Thoracic aorta (tissue), 2 donors: Measurements from ENCODE around the gene TAS1R1. TPM values are rescaled to one million over a fixed set of nuclear protein-coding genes. Genes with fewer than 3 reads are reported as not detected.
A peak's percentile ranks its signal among the peaks of the same experiment; 100 is the strongest.

Experiments used
- ATAC-seq: fragments of 150-250 bp; one replicate; pipeline ENCODE4 v1.8.0; 2017; ENCODE audit warnings: low read depth; ENCODE audit not compliant: insufficient number of reproducible peaks, low FRiP score
- DNase-seq: peaks from one replicate; pipeline ENCODE4 v3.0.0-alpha.2; 2020; ENCODE audit warnings: low spot score
- H3K27ac ChIP-seq, 2 donors: fragments of 200-600 bp; sonication (generic); 1 replicate in 1 of 2; 2 replicates in 1 of 2; pipeline ENCODE4 v1.5.1; 2016; ENCODE audit warnings: mild to moderate bottlenecking in 2 of 2, moderate library complexity in 2 of 2
- H3K27me3 ChIP-seq: fragments of 200-600 bp; sonication (generic); replicated peaks from 2 replicates; pipeline ENCODE4 v1.6.0; 2016; ENCODE audit warnings: mild to moderate bottlenecking; ENCODE audit not compliant: insufficient read depth
- H3K36me3 ChIP-seq: fragments of 200-600 bp; sonication (generic); one replicate; pipeline ENCODE4 v1.5.1; 2016
- H3K4me1 ChIP-seq, 2 donors: fragments of 200-600 bp; sonication (generic); 1 replicate in 1 of 2; 2 replicates in 1 of 2; pipeline versions ENCODE4 v1.5.1 to v1.6.0; 2016; ENCODE audit warnings: low read depth in 2 of 2, mild to moderate bottlenecking in 1 of 2; ENCODE audit not compliant: control insufficient read depth in 1 of 2
- H3K4me3 ChIP-seq: fragments of 200-600 bp; sonication (generic); 2 replicates; pipeline ENCODE4 v1.5.1; 2016; ENCODE audit warnings: mild to moderate bottlenecking
- H3K9me3 ChIP-seq: fragments of 200-600 bp; sonication (generic); 2 replicates; pipeline ENCODE4 v1.5.1; 2016
- total RNA-seq, 2 donors: library from RNA; depleted of rRNA; stranded (reverse); fragments of >200 nt; gene quantifications; one replicate each; pipeline versions ENCODE4 v1.1.0 to v1.2.3, GENCODE V29; 2016
- TF ChIP-seq, protein P1 (sequence below): fragments of 200-600 bp; sonication (generic); IDR thresholded peaks from one replicate; pipeline ENCODE4 v1.5.1; 2019; ENCODE audit warnings: antibody characterized with exemption

The TAS1R1 gene
- total RNA-seq, 2 donors from 2014 or later: 0.81 TPM; not detected in 1

DNA sequence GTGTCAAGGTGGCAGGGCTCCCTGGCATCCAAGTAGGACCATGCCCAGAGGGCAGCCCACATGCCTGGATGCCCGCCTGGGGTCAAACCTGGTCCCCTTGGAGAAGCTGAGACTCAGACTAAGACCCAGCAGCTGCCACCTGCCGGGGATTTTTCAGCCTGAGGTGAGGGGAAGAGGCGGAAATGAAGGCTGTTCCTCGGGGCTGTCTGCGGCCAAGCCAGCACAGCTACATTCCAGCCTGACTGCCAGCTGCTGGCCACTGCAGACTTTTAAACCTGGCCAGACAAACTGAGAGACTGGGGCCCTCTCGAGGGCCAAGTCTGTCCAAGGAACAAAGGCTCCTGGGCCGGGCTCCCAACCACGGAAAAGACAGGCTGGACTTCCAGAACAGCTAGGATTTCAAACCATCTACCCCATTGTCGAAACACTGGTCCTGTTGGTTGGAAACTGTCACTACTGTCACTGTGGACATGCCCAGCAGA is 41.7 kb upstream of the TAS1R1 start:
- no peaks in the 10 kb centered on the region for H3K36me3 ChIP-seq
- no peaks in the 10 kb centered on the region for H3K9me3 ChIP-seq
- DNase-seq: no peak
- H3K27me3 ChIP-seq: no peaks in the 10 kb centered on the region
- peak overlapping the region in 1 of 2 donors; percentile 37 for H3K27ac ChIP-seq
- H3K4me1 ChIP-seq: peaks cover 3 to 7% of the 10 kb centered on the region in 2 donors
- H3K4me3 ChIP-seq: no peak overlapping the region
- ATAC-seq: no peak
- TF ChIP-seq, protein P1, sequence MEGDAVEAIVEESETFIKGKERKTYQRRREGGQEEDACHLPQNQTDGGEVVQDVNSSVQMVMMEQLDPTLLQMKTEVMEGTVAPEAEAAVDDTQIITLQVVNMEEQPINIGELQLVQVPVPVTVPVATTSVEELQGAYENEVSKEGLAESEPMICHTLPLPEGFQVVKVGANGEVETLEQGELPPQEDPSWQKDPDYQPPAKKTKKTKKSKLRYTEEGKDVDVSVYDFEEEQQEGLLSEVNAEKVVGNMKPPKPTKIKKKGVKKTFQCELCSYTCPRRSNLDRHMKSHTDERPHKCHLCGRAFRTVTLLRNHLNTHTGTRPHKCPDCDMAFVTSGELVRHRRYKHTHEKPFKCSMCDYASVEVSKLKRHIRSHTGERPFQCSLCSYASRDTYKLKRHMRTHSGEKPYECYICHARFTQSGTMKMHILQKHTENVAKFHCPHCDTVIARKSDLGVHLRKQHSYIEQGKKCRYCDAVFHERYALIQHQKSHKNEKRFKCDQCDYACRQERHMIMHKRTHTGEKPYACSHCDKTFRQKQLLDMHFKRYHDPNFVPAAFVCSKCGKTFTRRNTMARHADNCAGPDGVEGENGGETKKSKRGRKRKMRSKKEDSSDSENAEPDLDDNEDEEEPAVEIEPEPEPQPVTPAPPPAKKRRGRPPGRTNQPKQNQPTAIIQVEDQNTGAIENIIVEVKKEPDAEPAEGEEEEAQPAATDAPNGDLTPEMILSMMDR: no peak

DNA sequence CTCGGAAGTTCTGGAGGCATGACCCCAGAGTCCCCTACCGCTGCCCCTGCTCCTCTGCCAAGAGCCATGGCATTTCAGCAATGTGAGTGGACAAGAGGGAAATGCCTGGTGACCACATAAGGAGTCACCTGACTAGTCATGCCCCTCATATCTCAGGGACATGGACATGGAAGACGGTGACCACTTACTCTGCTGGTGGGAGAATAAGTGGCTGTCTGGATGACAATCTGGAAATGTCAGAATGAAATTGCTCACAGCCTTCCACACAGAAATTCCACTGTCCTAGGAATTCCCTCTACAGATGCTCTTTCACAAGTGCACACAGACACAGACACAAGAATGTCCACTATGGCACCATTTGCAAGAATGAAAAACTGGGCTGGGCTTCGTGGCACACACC is 39.3 kb upstream of the TAS1R1 start:
- Histone ChIP-seq H3K36me3 (no peaks in the 10 kb centered on the region), H3K27ac (no peak overlapping the region), H3K4me3 (no peak overlapping the region), H3K4me1 (peaks cover 10 to 25% of the 10 kb centered on the region in 2 donors), H3K9me3 (no peaks in the 10 kb centered on the region), H3K27me3 (no peaks in the 10 kb centered on the region)
- ATAC-seq (no peak), DNase-seq (no peak)
- TF ChIP-seq, protein P1: no peak

DNA sequence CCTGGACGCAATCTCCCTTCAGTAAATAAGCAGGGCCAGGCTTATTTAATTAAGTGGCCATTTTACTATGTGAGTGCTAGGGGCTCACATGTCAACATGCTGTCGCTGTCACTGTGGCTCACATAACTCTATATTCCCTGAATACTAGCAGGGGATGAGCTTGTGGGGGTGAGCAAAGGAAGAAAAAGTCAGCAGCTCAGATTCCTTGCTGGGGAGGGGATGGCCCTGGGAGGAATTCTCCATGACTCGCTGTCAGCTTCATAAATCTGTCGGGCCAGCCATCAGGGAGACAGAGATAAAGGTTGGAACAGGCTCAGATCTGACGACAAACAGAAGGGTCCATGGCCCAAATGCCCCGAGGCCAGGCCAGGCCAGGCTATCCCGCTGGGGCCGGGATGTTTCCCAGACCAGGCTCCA is 37.7 kb upstream of the TAS1R1 start:
- H3K4me1 ChIP-seq: peaks cover 10 to 26% of the 10 kb centered on the region in 2 donors
- TF ChIP-seq, protein P1: no peak
- DNase-seq (no peak), ATAC-seq (no peak)
- no peak overlapping the region for H3K4me3 ChIP-seq
- H3K9me3 ChIP-seq: no peaks in the 10 kb centered on the region
- H3K36me3 ChIP-seq: no peaks in the 10 kb centered on the region
- no peaks in the 10 kb centered on the region for H3K27me3 ChIP-seq
- H3K27ac ChIP-seq: no peak overlapping the region

DNA sequence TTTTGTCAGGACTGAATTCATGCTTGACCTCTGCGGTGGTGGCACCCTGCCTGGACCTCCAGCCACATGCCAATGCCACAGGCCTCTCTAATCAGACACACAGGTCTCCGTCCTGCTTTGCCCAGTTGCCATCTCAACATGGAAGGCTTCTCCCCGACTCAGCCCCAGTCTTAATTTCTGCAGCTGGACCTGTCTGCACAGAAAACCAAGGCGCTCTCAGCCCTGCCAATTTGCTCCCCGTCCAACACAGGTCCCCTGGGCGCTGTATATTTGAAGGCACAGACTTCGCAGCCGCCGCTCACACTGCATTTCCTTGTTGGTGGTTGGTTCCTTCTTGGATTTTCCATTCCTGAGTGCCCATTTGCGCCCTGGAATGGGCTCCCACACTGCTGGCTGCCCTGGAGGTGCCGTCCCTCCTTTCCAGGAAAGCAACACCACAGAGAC is 35.6 kb upstream of the TAS1R1 start:
- ATAC-seq: no peak
- DNase-seq: no peak
- Histone ChIP-seq H3K4me3 (no peak overlapping the region), H3K27me3 (no peaks in the 10 kb centered on the region), H3K36me3 (no peaks in the 10 kb centered on the region), H3K27ac (peak overlapping the region; percentile 14 to 31), H3K9me3 (no peaks in the 10 kb centered on the region), H3K4me1 (peaks cover 8 to 19% of the 10 kb centered on the region in 2 donors)
- TF ChIP-seq, protein P1: no peak

DNA sequence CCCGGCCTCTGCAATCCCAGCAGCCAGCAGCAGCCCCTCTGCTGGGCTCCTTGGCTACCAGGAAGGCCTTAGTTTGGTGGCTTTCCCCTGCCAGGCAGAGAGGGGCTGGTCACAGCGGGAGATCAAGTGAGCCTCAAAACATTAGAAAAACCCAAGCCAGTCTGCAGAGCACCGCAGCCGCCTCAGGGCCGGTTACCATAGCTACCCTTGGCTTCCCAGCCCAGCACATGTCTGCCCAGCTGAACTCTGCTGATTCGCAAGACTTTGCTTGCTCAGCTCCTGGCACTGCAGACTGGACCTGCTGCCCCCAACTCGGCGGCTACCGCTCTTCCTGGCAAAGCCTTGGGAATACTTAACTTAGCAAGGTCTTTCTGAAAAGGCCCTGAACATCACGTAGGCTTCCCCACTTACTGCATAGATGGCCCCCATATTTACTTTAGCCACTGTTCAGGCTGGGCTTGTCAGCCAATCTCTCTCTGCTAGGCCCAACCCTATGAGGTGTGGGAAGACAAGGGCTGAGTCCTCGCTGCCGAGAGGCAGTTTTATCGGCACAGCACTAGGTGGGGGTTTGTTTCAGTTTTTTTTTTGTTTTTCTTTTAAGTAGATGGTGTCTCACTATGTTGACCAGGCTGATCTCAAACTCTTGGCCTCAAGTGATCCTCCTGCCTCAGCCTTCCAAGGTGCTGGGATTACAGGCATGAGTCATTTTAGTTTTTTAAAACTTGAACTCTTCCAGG is 35.0 kb upstream of the TAS1R1 start:
- peaks cover 8 to 19% of the 10 kb centered on the region in 2 donors for H3K4me1 ChIP-seq
- ATAC-seq: no peak
- no peaks in the 10 kb centered on the region for H3K9me3 ChIP-seq
- peak overlapping the region; percentile 14 to 31 for H3K27ac ChIP-seq
- no peak overlapping the region for H3K4me3 ChIP-seq
- no peak for DNase-seq
- TF ChIP-seq, protein P1: no peak
- no peaks in the 10 kb centered on the region for H3K36me3 ChIP-seq
- no peaks in the 10 kb centered on the region for H3K27me3 ChIP-seq
